ENCODE measurements around the gene RPL31. TPM values are rescaled to one million over a fixed set of nuclear protein-coding genes. Genes with fewer than 3 reads are reported as not detected.
A peak's percentile ranks its signal among the peaks of the same experiment; 100 is the strongest.

RPL31 gene
- total and polyA plus RNA-seq, 2 donors from 2014 or later: 1,182 to 2,844 TPM

GRCh38 chr2:100956081-100956480, 46.0 kb upstream of the RPL31 start:
- no peak for DNase-seq
- Histone ChIP-seq H3K9ac (ENCODE audit: low read length in 3 of 3) (no peak overlapping the region), H3K27ac (ENCODE audit: low read depth in 2 of 2, low read length in 2 of 2) (no peak overlapping the region), H3K27me3 (ENCODE audit: control insufficient read depth, insufficient read depth, low read length) (no peaks in the 10 kb centered on the region), H3K4me3 (ENCODE audit: low read length in 3 of 3) (no peak overlapping the region), H3K36me3 (ENCODE audit: control insufficient read depth in 2 of 3, insufficient read depth in 3 of 3, low read length in 3 of 3) (no peaks in the 10 kb centered on the region), H3K9me3 (ENCODE audit: control insufficient read depth in 2 of 3, insufficient read depth in 1 of 3, low read length in 3 of 3) (no peaks in the 10 kb centered on the region), H3K4me1 (ENCODE audit: control insufficient read depth in 2 of 3, insufficient read depth in 2 of 3, low read depth in 1 of 3, low read length in 3 of 3) (no peaks in the 10 kb centered on the region)
- FAIRE-seq: no peak
- intact Hi-C loops (cut with DNase I): no loop called here
- no peak for TF ChIP-seq CTCF (IDR thresholded peaks at IDR 0.05; ENCODE audit: borderline replicate concordance, extremely low read depth, insufficient read depth)

DNA sequence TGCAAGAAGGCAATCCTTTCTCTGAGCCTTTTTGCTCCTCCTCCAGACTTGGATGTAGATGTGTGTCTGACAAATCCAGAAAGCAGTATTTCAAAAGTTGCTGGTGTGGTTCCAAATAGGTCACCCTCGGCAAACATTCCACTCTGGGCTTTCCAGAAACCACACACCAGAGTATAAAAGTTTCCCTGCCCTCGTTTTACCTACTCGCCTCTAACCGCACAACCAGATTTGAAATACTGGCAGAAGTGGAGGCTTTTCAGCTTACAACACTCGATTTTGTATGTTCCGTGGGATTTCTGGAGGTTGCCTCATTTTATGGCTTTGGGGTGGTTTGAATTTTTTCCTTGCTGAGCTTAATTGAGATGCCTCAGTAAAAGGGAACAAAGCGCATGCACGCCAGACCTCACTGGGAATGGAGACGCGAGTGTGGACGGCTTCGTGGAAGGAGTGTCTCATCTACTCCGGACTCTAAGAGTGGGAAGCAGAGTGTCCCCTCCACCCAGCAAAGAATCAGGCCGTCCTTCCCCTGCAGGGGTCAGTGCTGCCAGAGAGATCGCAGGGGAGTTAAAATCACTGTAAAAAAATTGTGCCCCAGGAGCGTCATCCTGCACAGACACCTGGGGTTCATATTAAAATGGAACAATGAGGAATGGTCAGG, 44.0 kb upstream of the RPL31 start:
- Histone ChIP-seq H3K9ac (ENCODE audit: low read length in 3 of 3) (no peak overlapping the region), H3K27me3 (ENCODE audit: control insufficient read depth, insufficient read depth, low read length) (no peaks in the 10 kb centered on the region), H3K4me3 (ENCODE audit: low read length in 3 of 3) (no peak overlapping the region), H3K27ac (ENCODE audit: low read depth in 2 of 2, low read length in 2 of 2) (no peak overlapping the region), H3K36me3 (ENCODE audit: control insufficient read depth in 2 of 3, insufficient read depth in 3 of 3, low read length in 3 of 3) (no peaks in the 10 kb centered on the region), H3K9me3 (ENCODE audit: control insufficient read depth in 2 of 3, insufficient read depth in 1 of 3, low read length in 3 of 3) (no peaks in the 10 kb centered on the region), H3K4me1 (ENCODE audit: control insufficient read depth in 2 of 3, insufficient read depth in 2 of 3, low read depth in 1 of 3, low read length in 3 of 3) (no peaks in the 10 kb centered on the region)
- TF ChIP-seq CTCF (IDR thresholded peaks at IDR 0.05; ENCODE audit: borderline replicate concordance, extremely low read depth, insufficient read depth): no peak
- FAIRE-seq: no peak
- DNase-seq: peak in 1 of 5 donors; percentile 25
- intact Hi-C loops (cut with DNase I): no loop called here

DNA sequence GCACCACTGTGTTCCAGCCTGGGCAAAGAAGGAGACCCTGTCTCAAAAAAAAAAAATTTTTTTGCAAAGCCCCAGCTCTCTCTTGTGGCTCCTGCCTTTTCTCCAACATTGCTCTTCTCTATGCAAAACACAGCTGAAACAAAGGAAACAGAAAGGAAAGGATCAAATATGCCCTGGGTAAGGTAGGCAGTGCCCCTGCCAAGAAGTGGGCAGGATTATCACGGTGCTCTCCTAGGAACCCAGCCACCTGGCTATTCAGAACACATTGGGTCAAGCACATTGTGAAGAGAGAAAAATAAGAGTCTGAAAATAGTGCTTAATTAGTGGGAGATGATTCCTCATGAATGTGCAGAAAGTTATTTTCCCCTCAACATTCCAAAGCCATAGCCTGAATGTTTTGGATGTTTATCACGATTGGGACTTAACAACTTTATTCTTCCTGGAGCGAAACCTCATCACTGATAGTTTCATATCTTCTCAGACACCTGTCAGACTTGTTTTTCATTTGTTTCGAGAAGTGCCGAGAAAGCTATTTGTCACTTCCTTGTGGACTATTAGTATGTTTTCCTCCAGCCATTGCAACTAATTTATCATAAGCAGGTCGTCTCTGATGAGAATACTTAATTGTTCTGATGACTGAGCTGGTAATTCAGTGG, 42.7 kb upstream of the RPL31 start:
- Histone ChIP-seq H3K36me3 (ENCODE audit: control insufficient read depth in 2 of 3, insufficient read depth in 3 of 3, low read length in 3 of 3) (no peaks in the 10 kb centered on the region), H3K9me3 (ENCODE audit: control insufficient read depth in 2 of 3, insufficient read depth in 1 of 3, low read length in 3 of 3) (no peaks in the 10 kb centered on the region), H3K27me3 (ENCODE audit: control insufficient read depth, insufficient read depth, low read length) (no peaks in the 10 kb centered on the region), H3K4me1 (ENCODE audit: control insufficient read depth in 2 of 3, insufficient read depth in 2 of 3, low read depth in 1 of 3, low read length in 3 of 3) (no peaks in the 10 kb centered on the region), H3K27ac (ENCODE audit: low read depth in 2 of 2, low read length in 2 of 2) (no peak overlapping the region), H3K9ac (ENCODE audit: low read length in 3 of 3) (no peak overlapping the region), H3K4me3 (ENCODE audit: low read length in 3 of 3) (no peak overlapping the region)
- intact Hi-C loops (cut with DNase I): no loop called here
- DNase-seq (no peak), FAIRE-seq (no peak)
- TF ChIP-seq CTCF (IDR thresholded peaks at IDR 0.05; ENCODE audit: borderline replicate concordance, extremely low read depth, insufficient read depth): no peak

All from kidney (tissue), 14 donors.